ENCODE measurements around the gene KCND2. TPM values are rescaled to one million over a fixed set of nuclear protein-coding genes. Genes with fewer than 3 reads are reported as not detected.

The KCND2 gene
- polyA plus RNA-seq, 2 of the 4 experiments (the other 2 are of a cell fraction), result 0.01 TPM; not detected in 1

- TF ChIP-seq PBX3 (IDR thresholded peaks at IDR 0.05) (no peak), EHMT2 (IDR thresholded peaks at IDR 0.05; ENCODE audit: low read depth) (no peak), HOXB5 (CRISPR knock-in tag; IDR thresholded peaks at IDR 0.05) (no peak)
Observed at GRCh38 chr7:120550494-120551048, 277.6 kb downstream of the KCND2 start (continued).

- ChIA-PET CTCF (no interaction called here), POLR2A (no interaction called here)
- DNase-seq (ENCODE audit: low read depth in 1 of 2, low spot score in 1 of 2) (no peak), FAIRE-seq (no peak), ATAC-seq (no peak)
- Histone ChIP-seq H3K27ac (no peak overlapping the region), H3K4me1 (no peaks in the 10 kb centered on the region), H3K4me2 (no peak overlapping the region), H3K4me3 (no peak overlapping the region), H3K9me3 (no peaks in the 10 kb centered on the region)
- WGBS (ENCODE audit: missing lambda C conversion rate), result 0% methylated on average over 1 of the region's 1 CpG
- no peak for TF ChIP-seq POLR2A (IDR thresholded peaks at IDR 0.05; ENCODE audit: low read length)
Observed at GRCh38 chr7:120553491-120553890, 280.5 kb downstream of the KCND2 start.

GRCh38 chr7:120554960-120555571, 282.1 kb downstream of the KCND2 start:
- Histone ChIP-seq H3K4me2 (no peak overlapping the region), H3K27ac (no peak overlapping the region), H3K9me3 (no peaks in the 10 kb centered on the region), H3K4me1 (no peaks in the 10 kb centered on the region), H3K4me3 (no peak overlapping the region)
- ChIA-PET CTCF (interaction anchor here (1.0 kb wide), 1 partner anchor 619 kb away, joined by 3 read pairs; no protein-coding TSS in a partner anchor), POLR2A (no interaction called here)
- peak; percentile 7 to 55 for DNase-seq (ENCODE audit: low read depth in 1 of 2, low spot score in 1 of 2)
- TF ChIP-seq RAD21 (conservative IDR thresholded peaks at IDR 0.05 in 1 of 2, IDR thresholded peaks at IDR 0.05 in 1 of 2) (peak; percentile 67 to 78), MYC (IDR thresholded peaks at IDR 0.05; ENCODE audit: borderline replicate concordance, low read length) (no peak), CTCF (IDR thresholded peaks at IDR 0.05) (peak; percentile 64), SMC3 (IDR thresholded peaks at IDR 0.05) (peak; percentile 47; the same call in 2 of the 3 replicates), CHD4 (IDR thresholded peaks at IDR 0.05; ENCODE audit: borderline replicate concordance) (no peak)
- no peak for FAIRE-seq
- ATAC-seq, result peak; percentile 87 to 94

- ChIA-PET POLR2A (no interaction called here), CTCF (no interaction called here)
- Histone ChIP-seq H3K9me3 (no peaks in the 10 kb centered on the region), H3K4me3 (no peak overlapping the region), H3K4me2 (no peak overlapping the region), H3K27ac (no peak overlapping the region), H3K4me1 (no peaks in the 10 kb centered on the region)
- DNase-seq (ENCODE audit: low read depth in 1 of 2, low spot score in 1 of 2), result no peak
- FAIRE-seq, result no peak
- WGBS (ENCODE audit: missing lambda C conversion rate), result 0% methylated on average over 1 of the region's 1 CpG
- no peak for ATAC-seq
- TF ChIP-seq NPAS2 (CRISPR knock-in tag; IDR thresholded peaks at IDR 0.05; ENCODE audit: borderline replicate concordance), result no peak
- no peak for TF ChIP-seq HMGXB4 (CRISPR knock-in tag; IDR thresholded peaks at IDR 0.05; ENCODE audit: borderline replicate concordance)
- TF ChIP-seq KDM1A (IDR thresholded peaks at IDR 0.05; ENCODE audit: low read depth), result no peak
- TF ChIP-seq HOXB13 (CRISPR knock-in tag; IDR thresholded peaks at IDR 0.05; ENCODE audit: low read depth), result no peak
- no peak for TF ChIP-seq TP53 (CRISPR knock-in tag; IDR thresholded peaks at IDR 0.05)
- TF ChIP-seq CBX8 (IDR thresholded peaks at IDR 0.05), result no peak
- no peak for TF ChIP-seq PHF8 (IDR thresholded peaks at IDR 0.05; ENCODE audit: borderline replicate concordance, low read depth)
- no peak for TF ChIP-seq HOXB5 (CRISPR knock-in tag; IDR thresholded peaks at IDR 0.05)
- TF ChIP-seq RCOR1 (IDR thresholded peaks at IDR 0.05; ENCODE audit: low read depth, low read length), result no peak
- no peak for TF ChIP-seq CHD4 (IDR thresholded peaks at IDR 0.05; ENCODE audit: borderline replicate concordance)
- no peak for TF ChIP-seq RAD21 (conservative IDR thresholded peaks at IDR 0.05 in 1 of 2, IDR thresholded peaks at IDR 0.05 in 1 of 2)
Observed at GRCh38 chr7:120564145-120564544, 291.2 kb downstream of the KCND2 start.
